ENCODE measurements around the gene SYNDIG1. TPM values are rescaled to one million over a fixed set of nuclear protein-coding genes. Genes with fewer than 3 reads are reported as not detected.
A peak's percentile ranks its signal among the peaks of the same experiment; 100 is the strongest.

SYNDIG1 gene
- polyA plus RNA-seq, 2 of the 4 experiments (the other 2 are of a cell fraction): 0.96 to 2.6 TPM

- WGBS (ENCODE audit: missing lambda C conversion rate): 25% methylated on average over 7 of the region's 7 CpGs
- CTCF ChIA-PET: no interaction called here
- POLR2A ChIA-PET: no interaction called here
- DNase-seq (ENCODE audit: low read depth in 1 of 2, low spot score in 1 of 2): peak in 1 of 2 experiments; percentile 14
- no peaks in the 10 kb centered on the region for H3K9me3 ChIP-seq
- H3K4me3 ChIP-seq: no peak overlapping the region
- no peak for FAIRE-seq
- ATAC-seq: peak in 1 of 2 experiments; percentile 28; a peak in 2 of 6 replicates
- H3K27ac ChIP-seq: peak overlapping the region; percentile 32 to 47; a peak in 3 of 6 replicates
- TF ChIP-seq ZSCAN20 (CRISPR knock-in tag; IDR thresholded peaks at IDR 0.05) (no peak), MAX (IDR thresholded peaks at IDR 0.05) (no peak), RFX5 (IDR thresholded peaks at IDR 0.05) (no peak), FOSL2 (IDR thresholded peaks at IDR 0.05) (no peak), FOSL2 (CRISPR knock-in tag; IDR thresholded peaks at IDR 0.05) (no peak), EP300 (IDR thresholded peaks at IDR 0.05) (no peak), TP53 (CRISPR knock-in tag; IDR thresholded peaks at IDR 0.05) (no peak), POLR2A (IDR thresholded peaks at IDR 0.05; ENCODE audit: low read length) (no peak), NPAS2 (CRISPR knock-in tag; IDR thresholded peaks at IDR 0.05; ENCODE audit: borderline replicate concordance) (no peak), KDM1A (IDR thresholded peaks at IDR 0.05; ENCODE audit: low read depth) (no peak), RAD21 (conservative IDR thresholded peaks at IDR 0.05 in 1 of 2, IDR thresholded peaks at IDR 0.05 in 1 of 2) (no peak), RNF2 (IDR thresholded peaks at IDR 0.05; ENCODE audit: borderline replicate concordance, low read depth) (no peak), PHF8 (IDR thresholded peaks at IDR 0.05; ENCODE audit: borderline replicate concordance, low read depth) (no peak), ZC3H11A (IDR thresholded peaks at IDR 0.05) (no peak), MAZ (IDR thresholded peaks at IDR 0.05; ENCODE audit: borderline replicate concordance, low read depth, low read length) (no peak), ESRRA (IDR thresholded peaks at IDR 0.05; ENCODE audit: borderline replicate concordance, low read length) (no peak), RCOR1 (IDR thresholded peaks at IDR 0.05; ENCODE audit: low read depth, low read length) (no peak), HOXB5 (CRISPR knock-in tag; IDR thresholded peaks at IDR 0.05) (no peak)
- TF ChIP-seq, protein P1, sequence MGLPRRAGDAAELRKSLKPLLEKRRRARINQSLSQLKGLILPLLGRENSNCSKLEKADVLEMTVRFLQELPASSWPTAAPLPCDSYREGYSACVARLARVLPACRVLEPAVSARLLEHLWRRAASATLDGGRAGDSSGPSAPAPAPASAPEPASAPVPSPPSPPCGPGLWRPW (IDR thresholded peaks at IDR 0.05): no peak
- H3K4me2 ChIP-seq: peak overlapping the region; percentile 52
- peaks cover 34% of the 10 kb centered on the region; the same call in 2 of the 3 replicates for H3K4me1 ChIP-seq
Measured at GRCh38 chr20:24473435-24474223, 4.2 kb downstream of the SYNDIG1 start.

DNA sequence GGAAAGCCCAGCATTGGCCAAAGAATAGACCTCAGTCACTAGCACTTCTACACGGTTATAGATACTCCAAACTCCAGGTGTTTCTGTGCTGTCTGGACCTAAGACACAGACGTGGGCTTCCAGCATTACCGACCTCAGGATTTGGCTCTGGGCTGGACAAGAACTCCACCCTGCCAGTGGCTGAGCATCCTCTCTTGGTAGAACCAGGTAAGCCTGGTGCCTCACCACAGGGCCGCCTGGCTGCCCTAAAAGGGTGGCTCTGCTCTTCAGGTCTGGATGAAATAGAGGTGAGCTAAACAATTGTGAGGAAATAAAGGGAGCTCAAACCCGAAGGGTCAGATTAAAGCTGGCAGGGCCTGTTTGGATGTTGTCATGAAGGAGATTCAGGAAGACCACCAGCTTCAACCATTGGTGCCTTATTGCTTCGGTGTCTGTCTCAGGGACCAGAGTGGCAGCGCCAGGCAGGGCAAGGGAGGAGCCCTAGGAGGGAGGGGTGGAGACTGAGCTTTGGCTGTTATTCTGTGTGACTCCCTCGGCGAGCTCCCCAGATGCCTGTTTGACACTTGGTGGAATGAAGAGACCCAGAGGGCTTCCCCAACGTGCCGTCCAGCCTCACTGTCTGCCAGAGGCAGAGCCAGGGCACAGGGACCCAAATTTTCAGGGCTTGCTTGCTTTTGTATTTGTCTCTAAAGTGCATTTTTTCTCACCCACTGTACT, 8.6 kb downstream of the SYNDIG1 start:
- peaks cover 20% of the 10 kb centered on the region; the same call in 2 of the 3 replicates for H3K4me1 ChIP-seq
- WGBS (ENCODE audit: missing lambda C conversion rate): 29% methylated on average over 11 of the region's 11 CpGs
- H3K27ac ChIP-seq: no peak overlapping the region
- ATAC-seq: no peak
- CTCF ChIA-PET: interaction anchor here (0.9 to 2.0 kb wide), 3 partner anchors 11 to 24 kb away, joined by 3 to 4 read pairs (median 3); no protein-coding TSS in a partner anchor
- no peak overlapping the region for H3K4me2 ChIP-seq
- POLR2A ChIA-PET: no interaction called here
- no peak for FAIRE-seq
- no peak for TF ChIP-seq TP53 (CRISPR knock-in tag; IDR thresholded peaks at IDR 0.05)
- TF ChIP-seq HOXB13 (CRISPR knock-in tag; IDR thresholded peaks at IDR 0.05; ENCODE audit: low read depth): no peak
- no peak for TF ChIP-seq EHF (CRISPR knock-in tag; IDR thresholded peaks at IDR 0.05)
- no peak for TF ChIP-seq USF2 (IDR thresholded peaks at IDR 0.05)
- TF ChIP-seq MYC (IDR thresholded peaks at IDR 0.05; ENCODE audit: borderline replicate concordance, low read length): no peak
- no peak for TF ChIP-seq MAZ (IDR thresholded peaks at IDR 0.05; ENCODE audit: borderline replicate concordance, low read depth, low read length)
- no peak for TF ChIP-seq JUN (IDR thresholded peaks at IDR 0.05)
- TF ChIP-seq, protein P2, sequence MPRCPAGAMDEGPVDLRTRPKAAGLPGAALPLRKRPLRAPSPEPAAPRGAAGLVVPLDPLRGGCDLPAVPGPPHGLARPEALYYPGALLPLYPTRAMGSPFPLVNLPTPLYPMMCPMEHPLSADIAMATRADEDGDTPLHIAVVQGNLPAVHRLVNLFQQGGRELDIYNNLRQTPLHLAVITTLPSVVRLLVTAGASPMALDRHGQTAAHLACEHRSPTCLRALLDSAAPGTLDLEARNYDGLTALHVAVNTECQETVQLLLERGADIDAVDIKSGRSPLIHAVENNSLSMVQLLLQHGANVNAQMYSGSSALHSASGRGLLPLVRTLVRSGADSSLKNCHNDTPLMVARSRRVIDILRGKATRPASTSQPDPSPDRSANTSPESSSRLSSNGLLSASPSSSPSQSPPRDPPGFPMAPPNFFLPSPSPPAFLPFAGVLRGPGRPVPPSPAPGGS (IDR thresholded peaks at IDR 0.05): no peak
- no peak for TF ChIP-seq CTCF (IDR thresholded peaks at IDR 0.05)
- TF ChIP-seq GATA3 (IDR thresholded peaks at IDR 0.05; ENCODE audit: borderline replicate concordance): no peak
- no peak for TF ChIP-seq CEBPB (IDR thresholded peaks at IDR 0.05)
- no peak for TF ChIP-seq FOSL2 (IDR thresholded peaks at IDR 0.05)
- TF ChIP-seq FOSL2 (CRISPR knock-in tag; IDR thresholded peaks at IDR 0.05): no peak
- TF ChIP-seq HOXA7 (CRISPR knock-in tag; IDR thresholded peaks at IDR 0.05): no peak
- no peak overlapping the region for H3K4me3 ChIP-seq
- H3K9me3 ChIP-seq: no peaks in the 10 kb centered on the region
- no peak for DNase-seq (ENCODE audit: low read depth in 1 of 2, low spot score in 1 of 2)
